Choroid plexus epithelial cell (primary cell): ENCODE data around the gene BRSK2.

Experiments
- DNase-seq: peaks from one replicate; pipeline ENCODE4 v3.0.0-alpha.2; 2010; ENCODE audit warnings: low read depth
- H3K4me3 ChIP-seq: 2 replicates; pipeline ENCODE4 v1.5.1; 2011; ENCODE audit warnings: low read depth, mild to moderate bottlenecking, control low read depth, low read length, moderate library complexity
- TF ChIP-seq, protein P1 (sequence below): conservative IDR thresholded peaks from 2 replicates; pipeline ENCODE4 v1.5.1; 2011; ENCODE audit warnings: low read depth, mild to moderate bottlenecking, control low read depth, inconsistent platforms, low read length, moderate library complexity

The BRSK2 gene

DNA sequence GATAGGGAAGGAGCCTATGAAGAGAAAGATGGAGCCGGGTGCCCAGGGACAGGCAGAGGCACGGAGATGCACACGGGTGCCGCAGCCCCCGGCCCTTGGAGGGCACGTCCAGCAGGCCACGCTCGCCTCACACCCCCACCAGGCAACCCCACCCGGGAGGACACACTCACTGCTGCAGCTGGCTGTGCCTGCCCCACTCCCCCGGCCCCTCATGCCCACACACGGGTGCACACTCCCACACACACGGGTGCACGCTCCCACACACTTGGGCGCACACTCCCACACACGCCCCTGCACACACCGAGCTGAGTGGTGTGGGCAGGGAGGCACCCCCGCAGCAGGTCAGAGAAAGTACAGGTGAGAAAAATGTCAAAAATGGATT lies 95.8 kb downstream of the BRSK2 start:
- no peak for DNase-seq
- TF ChIP-seq, protein P1, sequence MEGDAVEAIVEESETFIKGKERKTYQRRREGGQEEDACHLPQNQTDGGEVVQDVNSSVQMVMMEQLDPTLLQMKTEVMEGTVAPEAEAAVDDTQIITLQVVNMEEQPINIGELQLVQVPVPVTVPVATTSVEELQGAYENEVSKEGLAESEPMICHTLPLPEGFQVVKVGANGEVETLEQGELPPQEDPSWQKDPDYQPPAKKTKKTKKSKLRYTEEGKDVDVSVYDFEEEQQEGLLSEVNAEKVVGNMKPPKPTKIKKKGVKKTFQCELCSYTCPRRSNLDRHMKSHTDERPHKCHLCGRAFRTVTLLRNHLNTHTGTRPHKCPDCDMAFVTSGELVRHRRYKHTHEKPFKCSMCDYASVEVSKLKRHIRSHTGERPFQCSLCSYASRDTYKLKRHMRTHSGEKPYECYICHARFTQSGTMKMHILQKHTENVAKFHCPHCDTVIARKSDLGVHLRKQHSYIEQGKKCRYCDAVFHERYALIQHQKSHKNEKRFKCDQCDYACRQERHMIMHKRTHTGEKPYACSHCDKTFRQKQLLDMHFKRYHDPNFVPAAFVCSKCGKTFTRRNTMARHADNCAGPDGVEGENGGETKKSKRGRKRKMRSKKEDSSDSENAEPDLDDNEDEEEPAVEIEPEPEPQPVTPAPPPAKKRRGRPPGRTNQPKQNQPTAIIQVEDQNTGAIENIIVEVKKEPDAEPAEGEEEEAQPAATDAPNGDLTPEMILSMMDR, result no peak
- H3K4me3 ChIP-seq, result no peak overlapping the region

GRCh38 chr11:1486054-1486825 lies 96.5 kb downstream of the BRSK2 start, which contains the start of gene MOB2:
TSS of gene MOB2 (minus strand) at chr11:1486779. CDS start at chr11:1486556, 223 bp downstream.
- no peak within 1 kb of the TSS for H3K4me3 ChIP-seq
- TF ChIP-seq, protein P1, result no peak
- peak; percentile 25 for DNase-seq

DNA sequence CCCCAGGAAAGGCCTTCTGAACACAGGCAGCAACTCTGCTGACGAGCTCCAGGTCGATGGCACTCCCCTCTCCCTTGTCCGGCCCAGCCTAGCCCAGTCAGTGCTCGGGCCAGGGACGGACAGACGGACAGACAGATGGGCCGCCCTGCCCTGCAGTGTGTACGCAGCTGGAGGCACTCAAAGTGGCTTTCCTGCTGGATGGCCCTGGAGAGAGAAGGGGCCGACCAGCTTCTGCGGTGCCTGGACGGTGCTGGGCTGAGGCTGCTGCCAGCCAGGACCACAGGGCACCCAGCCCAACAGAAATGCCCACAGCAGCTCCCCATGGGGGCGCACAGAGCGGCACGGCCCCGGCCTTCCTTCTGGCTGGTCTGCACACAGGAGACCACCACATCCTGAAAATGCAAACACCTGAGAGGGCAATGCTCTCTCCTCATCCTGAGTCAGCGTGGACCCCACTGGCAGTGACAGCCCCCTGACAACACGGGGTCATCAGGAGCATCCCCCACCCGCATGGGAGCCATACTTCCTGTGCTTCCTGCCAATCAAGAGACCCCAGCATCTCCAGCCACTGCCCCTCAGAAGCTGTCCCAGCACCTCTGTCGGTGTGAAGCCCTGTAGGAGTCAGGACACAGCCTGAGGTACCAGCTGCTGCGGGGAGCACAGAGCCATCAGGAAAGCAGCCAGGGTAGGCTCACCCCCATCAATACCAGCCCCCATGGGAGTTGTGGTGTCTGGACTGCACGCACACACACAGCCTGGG lies 97.5 kb downstream of the BRSK2 start:
- DNase-seq, result no peak
- no peak overlapping the region for H3K4me3 ChIP-seq
- TF ChIP-seq, protein P1, result no peak

DNA sequence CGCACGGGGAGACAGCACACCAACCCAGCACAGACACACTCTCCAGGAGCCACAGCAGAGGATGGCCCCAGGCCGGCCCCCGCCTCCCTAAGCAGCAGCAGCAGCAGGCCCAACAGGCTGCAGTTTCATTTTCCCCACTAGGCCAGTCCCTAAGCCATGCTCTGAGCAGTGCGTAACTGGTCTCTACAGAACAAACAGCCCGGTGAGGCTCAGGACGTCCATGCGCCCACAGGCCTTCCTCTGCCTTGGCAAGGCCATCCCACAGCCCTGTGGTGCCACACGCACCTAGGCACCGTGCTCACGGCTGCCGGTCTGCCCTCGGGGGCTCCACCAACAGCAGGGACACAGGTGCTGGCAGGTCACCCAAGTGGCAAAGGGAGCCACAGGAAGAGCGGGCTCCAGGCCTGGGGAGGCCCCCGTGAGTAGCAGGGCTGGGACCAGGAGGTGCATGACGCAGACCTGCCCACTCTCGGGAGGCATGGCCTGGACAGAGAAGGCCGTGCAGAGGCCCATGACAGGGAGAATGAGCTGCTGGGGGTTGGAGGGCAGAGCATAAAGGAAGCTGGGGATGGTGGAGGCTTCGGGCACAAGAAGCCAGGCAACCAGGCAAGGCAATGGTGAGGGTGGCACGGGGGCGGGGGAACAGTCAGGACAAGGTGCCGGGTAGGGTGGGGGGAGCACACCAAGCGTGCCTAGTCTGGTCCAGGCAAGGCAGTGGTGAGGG lies 98.3 kb downstream of the BRSK2 start:
- DNase-seq, result no peak
- TF ChIP-seq, protein P1, result no peak
- no peak overlapping the region for H3K4me3 ChIP-seq

DNA sequence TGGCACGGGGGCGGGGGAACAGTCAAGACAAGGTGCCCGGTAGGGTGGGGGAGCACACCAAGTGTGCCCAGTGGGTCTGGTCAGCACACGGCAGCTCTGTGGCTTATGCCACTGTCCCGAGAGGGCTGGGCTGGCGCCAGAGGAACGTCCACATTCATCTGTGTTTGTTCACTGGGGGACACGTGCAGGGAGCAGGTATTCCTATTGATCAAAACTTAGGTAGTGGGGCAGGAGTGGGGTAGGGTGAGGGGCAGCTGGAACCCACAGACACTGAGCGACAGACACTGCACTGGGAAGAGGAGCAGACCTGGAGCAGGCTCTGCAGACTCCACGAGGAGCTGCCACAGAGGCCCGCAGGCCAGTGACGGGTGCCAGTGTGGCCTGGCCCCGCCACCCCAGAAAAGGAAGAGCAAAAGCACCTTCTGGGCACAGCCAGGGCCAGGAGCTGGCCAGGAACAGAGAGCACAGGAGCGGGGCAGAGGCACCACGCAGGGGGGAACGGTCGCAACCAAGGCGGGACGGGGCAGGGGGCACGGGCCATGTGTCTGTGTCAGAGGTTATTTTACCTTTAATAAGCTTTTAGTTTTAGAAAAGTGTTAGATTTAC lies 98.9 kb downstream of the BRSK2 start:
- no peak for DNase-seq
- TF ChIP-seq, protein P1, result no peak
- H3K4me3 ChIP-seq, result no peak overlapping the region

GRCh38 chr11:1490651-1491050 lies 100.9 kb downstream of the BRSK2 start:
- TF ChIP-seq, protein P1, result no peak
- no peak overlapping the region for H3K4me3 ChIP-seq
- no peak for DNase-seq
